NCI-H2196 (cell line): ENCODE measurements around the gene EHF.

Experiments used
- DNase-seq: peaks from one replicate; lab custom pipeline; 2025; ENCODE audit not compliant: unreplicated experiment; lab: John Stamatoyannopoulos, UW

The EHF gene

GRCh38 chr11:34601609-34602008 lies 19.3 kb upstream of the EHF start:
- no peak for DNase-seq

GRCh38 chr11:34602245-34602644 lies 18.6 kb upstream of the EHF start:
- no peak for DNase-seq

GRCh38 chr11:34603129-34604001 lies 17.5 kb upstream of the EHF start:
- no peak for DNase-seq

DNA sequence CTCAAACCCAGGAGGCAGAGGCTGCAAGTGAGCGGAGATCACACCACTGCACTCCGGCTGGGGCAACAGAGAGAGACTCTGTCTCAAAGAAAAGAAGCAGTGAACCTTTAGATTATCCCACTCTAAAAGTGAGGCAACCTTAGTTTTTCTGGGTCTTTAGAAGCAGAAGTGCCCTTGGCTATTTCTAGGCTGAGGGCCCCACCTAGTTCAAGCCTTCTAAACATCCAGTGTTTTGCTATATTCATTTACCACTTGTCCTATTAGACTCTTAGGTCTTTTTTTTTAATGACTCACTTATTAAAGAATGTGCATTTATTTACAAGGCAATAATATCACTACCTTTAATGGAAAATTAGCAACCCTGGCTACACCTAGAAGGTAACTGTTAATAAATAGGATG lies 16.7 kb upstream of the EHF start:
- DNase-seq = no peak

GRCh38 chr11:34604911-34605310 lies 16.0 kb upstream of the EHF start:
- DNase-seq = no peak

GRCh38 chr11:34605481-34606325 lies 15.2 kb upstream of the EHF start:
- no peak for DNase-seq

GRCh38 chr11:34606326-34607120 lies 14.4 kb upstream of the EHF start:
- DNase-seq = no peak

GRCh38 chr11:34609187-34609751 lies 11.6 kb upstream of the EHF start:
- DNase-seq = no peak

- no peak for DNase-seq
Measured at GRCh38 chr11:34609850-34610249, 11.0 kb upstream of the EHF start.

DNA sequence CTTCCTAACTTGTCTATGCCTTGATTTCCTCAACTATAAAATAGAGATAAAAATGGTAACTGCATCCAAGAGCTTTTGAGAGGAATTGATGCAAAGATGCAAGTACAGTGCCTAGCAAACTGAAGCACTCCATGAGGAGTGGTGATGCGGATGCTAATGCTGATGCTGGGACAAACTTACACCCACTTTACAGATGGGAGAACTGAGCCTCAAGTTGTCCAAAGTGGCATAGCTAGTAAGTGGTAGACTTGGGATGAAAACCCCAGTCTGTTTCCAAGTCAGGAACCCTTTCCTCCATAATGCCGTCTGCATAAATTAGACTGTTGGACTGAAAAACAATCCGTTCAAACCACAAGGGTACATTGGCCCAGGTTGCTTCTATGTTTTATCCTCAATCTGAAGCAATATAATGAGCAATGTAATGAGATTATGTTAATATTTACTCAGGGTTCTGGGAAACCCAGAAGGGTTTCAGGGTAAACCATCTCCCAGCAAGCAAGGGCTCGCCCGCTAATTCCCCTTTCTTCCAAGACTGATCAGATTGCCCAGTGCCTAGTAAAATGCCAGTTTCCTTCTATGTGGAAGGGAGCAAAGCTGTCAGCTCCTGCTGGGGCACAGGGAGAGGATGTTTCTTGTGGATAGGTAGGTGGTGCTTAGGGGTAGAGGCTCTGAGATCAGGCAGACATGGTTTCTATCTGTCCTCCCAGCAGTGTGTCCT lies 10.4 kb upstream of the EHF start:
- no peak for DNase-seq

DNA sequence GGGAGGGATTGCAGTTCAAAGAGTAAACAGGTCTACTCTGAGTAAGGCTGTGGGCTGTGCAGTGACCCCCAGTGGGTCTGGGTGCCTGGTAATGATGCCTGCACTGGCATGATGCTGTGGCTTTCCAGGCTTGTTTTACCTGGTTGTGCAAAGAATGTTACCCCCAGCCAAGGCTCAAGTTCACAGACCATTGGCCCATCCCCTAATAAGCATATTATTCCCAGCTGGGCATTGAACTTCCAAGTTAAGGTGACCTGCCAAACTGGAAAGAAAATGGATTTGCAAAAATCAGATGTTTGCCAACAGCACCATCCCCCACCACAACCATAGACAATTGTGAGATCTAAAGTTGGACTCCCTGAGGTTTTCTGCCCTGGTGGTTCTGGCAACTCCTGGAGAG lies 7.9 kb upstream of the EHF start:
- DNase-seq = no peak

GRCh38 chr11:34613552-34614056 lies 7.3 kb upstream of the EHF start:
- no peak for DNase-seq

GRCh38 chr11:34614344-34615104 lies 6.4 kb upstream of the EHF start:
- no peak for DNase-seq

DNA sequence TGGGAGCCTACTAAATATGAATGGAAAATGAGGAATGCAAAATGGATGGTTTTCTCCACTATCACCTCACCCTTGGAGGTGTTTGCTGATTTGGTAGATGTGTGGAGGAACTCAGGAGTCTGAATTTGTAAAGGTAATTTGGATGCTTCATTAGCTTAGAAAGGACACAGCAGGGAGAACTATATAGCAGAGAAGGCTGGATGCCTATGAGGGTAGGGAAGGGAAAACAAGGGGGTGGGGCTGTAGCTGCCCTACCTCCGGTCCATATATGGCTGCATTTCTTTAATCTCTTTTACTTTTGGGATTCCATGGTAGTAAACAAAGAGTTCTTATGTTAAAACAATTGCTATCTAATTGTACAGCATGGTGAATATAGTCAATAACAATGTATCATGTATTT lies 4.8 kb upstream of the EHF start:
- no peak for DNase-seq

DNA sequence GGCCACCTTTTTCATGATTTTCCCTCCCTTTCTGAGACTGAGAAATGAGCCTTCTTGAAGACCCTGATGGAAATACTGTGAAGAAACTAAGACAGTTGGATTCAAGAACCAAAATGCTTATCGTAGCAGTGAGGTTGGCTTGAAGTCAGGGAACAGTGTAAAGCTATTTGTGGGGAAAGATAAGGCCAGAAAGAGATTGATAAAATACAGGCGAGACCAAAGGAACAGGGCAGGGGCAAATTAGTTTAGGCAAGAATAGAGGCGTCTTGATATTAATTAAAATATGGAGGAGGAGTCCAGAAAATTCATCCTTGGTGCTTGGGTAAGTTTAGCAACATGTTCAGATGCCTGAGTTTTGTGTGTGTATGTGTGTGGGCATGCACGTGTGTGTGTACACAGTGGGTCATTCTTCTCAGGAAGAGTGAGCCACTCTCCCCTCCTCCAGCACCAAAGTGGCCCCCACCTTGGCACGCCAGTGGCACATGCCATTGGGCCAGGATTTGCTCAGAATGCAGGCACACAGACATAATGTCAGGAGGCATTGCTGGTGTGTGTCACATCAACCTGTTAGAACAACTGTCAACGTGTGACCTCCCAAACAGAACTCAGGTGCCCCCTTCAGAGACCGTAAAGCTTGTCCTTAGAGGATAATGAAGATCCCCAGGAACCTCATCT lies 3.9 kb upstream of the EHF start:
- DNase-seq = no peak

- no peak for DNase-seq
Measured at GRCh38 chr11:34618406-34618805, 2.5 kb upstream of the EHF start.

DNA sequence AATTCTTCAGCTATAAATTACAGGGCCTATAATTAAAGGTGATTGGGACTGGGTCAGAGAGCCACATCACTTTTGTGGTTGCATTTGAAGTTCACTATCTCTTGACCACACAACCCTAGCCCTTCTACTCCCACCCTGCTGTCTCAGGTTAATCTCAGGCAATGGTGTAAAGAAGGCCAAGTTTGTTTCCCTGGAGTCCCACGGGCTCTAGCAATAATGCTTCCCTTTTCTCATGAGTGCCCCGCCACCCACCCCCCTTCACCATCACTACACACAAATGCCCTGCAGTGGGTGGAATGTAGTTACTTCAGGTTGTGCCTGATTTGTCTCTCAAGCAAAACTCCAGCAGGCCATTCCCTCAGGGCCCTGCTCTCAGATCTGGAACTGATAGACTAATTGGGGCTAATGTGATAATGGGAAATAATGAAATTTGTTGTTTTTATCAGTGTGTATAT lies 1.8 kb upstream of the EHF start:
- no peak for DNase-seq

GRCh38 chr11:34620202-34620601 lies 691 bp upstream of the EHF start:
- DNase-seq = no peak

DNA sequence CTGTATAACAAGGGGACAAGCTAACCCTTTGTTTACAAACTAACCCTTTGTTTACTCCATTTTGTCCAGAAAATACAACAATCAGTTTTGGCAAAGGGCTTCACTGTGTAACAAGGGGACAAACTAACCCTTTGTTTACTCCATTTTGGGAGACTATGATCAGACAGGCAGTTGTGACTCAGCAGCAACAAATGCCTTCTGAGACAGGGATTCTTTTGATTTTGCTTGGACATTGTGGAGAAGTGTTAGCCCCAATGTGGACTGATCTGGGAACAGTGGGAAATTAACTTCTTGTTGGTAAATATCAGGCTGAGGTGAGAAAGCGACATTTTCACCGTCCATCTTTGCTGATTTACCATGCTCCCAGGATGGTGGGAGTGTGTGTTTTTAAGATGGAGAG lies 983 bp downstream of the EHF start:
- no peak for DNase-seq
